ENCODE data around the gene EFHC1. TPM values are rescaled to one million over a fixed set of nuclear protein-coding genes. Genes with fewer than 3 reads are reported as not detected.

The EFHC1 gene
- total RNA-seq, 1 donor from 2014 or later, result 25.6 TPM

DNA sequence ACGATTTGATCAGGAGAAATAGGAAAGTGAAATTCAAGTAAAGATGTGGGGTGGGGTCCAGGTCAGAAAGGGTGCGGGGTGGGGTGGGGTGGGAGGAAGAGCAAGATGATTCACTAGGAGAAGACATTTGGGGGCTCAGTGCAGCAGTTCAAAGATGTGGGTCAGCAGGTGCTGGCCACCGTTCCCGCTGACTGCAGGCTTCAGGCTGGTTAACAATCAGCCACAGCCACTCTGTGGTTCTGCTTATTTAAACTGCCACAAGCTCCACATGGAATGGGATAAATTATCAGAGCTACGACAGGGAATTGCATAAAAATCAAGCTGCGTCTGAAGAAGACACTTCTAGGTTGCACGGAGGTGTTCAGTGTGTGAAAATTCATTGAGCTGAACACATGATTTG, 107.3 kb downstream of the EFHC1 start:
- no peak for FAIRE-seq
- Histone ChIP-seq H3K9ac (ENCODE audit: low read length) (no peak overlapping the region), H3K4me3 (ENCODE audit: insufficient read depth, low read depth, low read length) (no peak overlapping the region), H2AFZ (ENCODE audit: low read depth, low read length) (no peak overlapping the region), H3K27ac (ENCODE audit: low read depth, low read length) (no peak overlapping the region), H3K36me3 (ENCODE audit: insufficient read depth, low read length) (peaks cover 18% of the 10 kb centered on the region), H3K4me1 (ENCODE audit: insufficient read depth, low read length) (peaks cover 31% of the 10 kb centered on the region), H4K20me1 (ENCODE audit: insufficient read depth, low read length) (no peaks in the 10 kb centered on the region), H3K27me3 (ENCODE audit: insufficient read depth, low read length) (no peaks in the 10 kb centered on the region), H3K9me3 (ENCODE audit: insufficient read depth, low read depth, low read length) (no peaks in the 10 kb centered on the region), H3K79me2 (ENCODE audit: insufficient read depth, low read length) (peaks cover 79% of the 10 kb centered on the region), H3K4me2 (ENCODE audit: low read length) (no peak overlapping the region)
- no peaks in the 10 kb centered on the region for H3K36me3 Mint-ChIP-seq (ENCODE audit: low read depth, unreplicated experiment)
- peak overlapping the region; percentile 53 for H3K27ac Mint-ChIP-seq (ENCODE audit: unreplicated experiment)
- peaks cover 38% of the 10 kb centered on the region for H3K4me1 Mint-ChIP-seq (ENCODE audit: low read depth, unreplicated experiment)
- no peak overlapping the region for H3K4me3 Mint-ChIP-seq (ENCODE audit: unreplicated experiment)
- TF ChIP-seq EZH2 (IDR thresholded peaks at IDR 0.05; ENCODE audit: insufficient read depth, low read length), result no peak
- TF ChIP-seq, protein P1, sequence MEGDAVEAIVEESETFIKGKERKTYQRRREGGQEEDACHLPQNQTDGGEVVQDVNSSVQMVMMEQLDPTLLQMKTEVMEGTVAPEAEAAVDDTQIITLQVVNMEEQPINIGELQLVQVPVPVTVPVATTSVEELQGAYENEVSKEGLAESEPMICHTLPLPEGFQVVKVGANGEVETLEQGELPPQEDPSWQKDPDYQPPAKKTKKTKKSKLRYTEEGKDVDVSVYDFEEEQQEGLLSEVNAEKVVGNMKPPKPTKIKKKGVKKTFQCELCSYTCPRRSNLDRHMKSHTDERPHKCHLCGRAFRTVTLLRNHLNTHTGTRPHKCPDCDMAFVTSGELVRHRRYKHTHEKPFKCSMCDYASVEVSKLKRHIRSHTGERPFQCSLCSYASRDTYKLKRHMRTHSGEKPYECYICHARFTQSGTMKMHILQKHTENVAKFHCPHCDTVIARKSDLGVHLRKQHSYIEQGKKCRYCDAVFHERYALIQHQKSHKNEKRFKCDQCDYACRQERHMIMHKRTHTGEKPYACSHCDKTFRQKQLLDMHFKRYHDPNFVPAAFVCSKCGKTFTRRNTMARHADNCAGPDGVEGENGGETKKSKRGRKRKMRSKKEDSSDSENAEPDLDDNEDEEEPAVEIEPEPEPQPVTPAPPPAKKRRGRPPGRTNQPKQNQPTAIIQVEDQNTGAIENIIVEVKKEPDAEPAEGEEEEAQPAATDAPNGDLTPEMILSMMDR (IDR thresholded peaks at IDR 0.05; ENCODE audit: insufficient read depth, low read depth, low read length), result no peak
- no peak for DNase-seq (ENCODE audit: low read depth)
- no peaks in the 10 kb centered on the region for H3K27me3 Mint-ChIP-seq (ENCODE audit: low read depth, unreplicated experiment)
- H3K9me3 Mint-ChIP-seq (ENCODE audit: unreplicated experiment), result peaks cover 2% of the 10 kb centered on the region

DNA sequence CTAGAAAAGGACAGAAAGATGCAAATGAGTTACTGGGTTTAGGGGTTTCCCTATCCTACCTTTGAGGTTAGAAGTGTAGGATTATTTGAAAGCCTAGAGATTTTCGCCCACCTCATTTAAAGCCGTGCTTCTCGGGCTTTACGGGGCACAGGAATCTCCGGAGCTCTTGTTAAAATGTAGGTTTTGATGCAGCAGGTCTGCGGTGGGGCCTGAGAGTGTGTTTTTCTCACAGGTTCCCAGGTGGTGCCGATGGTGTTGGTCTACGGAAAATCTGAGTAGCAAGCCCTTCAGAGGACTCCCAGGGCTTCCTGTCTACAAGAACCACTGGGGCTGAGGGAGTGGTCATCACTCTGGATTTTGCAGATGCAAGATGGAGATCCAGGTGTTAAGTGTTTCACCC, 109.2 kb downstream of the EFHC1 start:
- peaks cover 6% of the 10 kb centered on the region for H3K36me3 Mint-ChIP-seq (ENCODE audit: low read depth, unreplicated experiment)
- Histone ChIP-seq H3K4me1 (ENCODE audit: insufficient read depth, low read length) (peaks cover 22% of the 10 kb centered on the region), H3K4me3 (ENCODE audit: insufficient read depth, low read depth, low read length) (no peak overlapping the region), H3K27ac (ENCODE audit: low read depth, low read length) (no peak overlapping the region), H3K79me2 (ENCODE audit: insufficient read depth, low read length) (peaks cover 79% of the 10 kb centered on the region), H4K20me1 (ENCODE audit: insufficient read depth, low read length) (no peaks in the 10 kb centered on the region), H3K36me3 (ENCODE audit: insufficient read depth, low read length) (peaks cover 22% of the 10 kb centered on the region), H3K4me2 (ENCODE audit: low read length) (no peak overlapping the region), H2AFZ (ENCODE audit: low read depth, low read length) (no peak overlapping the region), H3K9me3 (ENCODE audit: insufficient read depth, low read depth, low read length) (no peaks in the 10 kb centered on the region), H3K27me3 (ENCODE audit: insufficient read depth, low read length) (no peaks in the 10 kb centered on the region), H3K9ac (ENCODE audit: low read length) (no peak overlapping the region)
- FAIRE-seq, result no peak
- peaks cover 2% of the 10 kb centered on the region for H3K9me3 Mint-ChIP-seq (ENCODE audit: unreplicated experiment)
- H3K4me1 Mint-ChIP-seq (ENCODE audit: low read depth, unreplicated experiment), result peaks cover 27% of the 10 kb centered on the region
- no peak for DNase-seq (ENCODE audit: low read depth)
- TF ChIP-seq, protein P1 (IDR thresholded peaks at IDR 0.05; ENCODE audit: insufficient read depth, low read depth, low read length), result no peak
- TF ChIP-seq EZH2 (IDR thresholded peaks at IDR 0.05; ENCODE audit: insufficient read depth, low read length), result no peak
- no peak overlapping the region for H3K27ac Mint-ChIP-seq (ENCODE audit: unreplicated experiment)
- no peak overlapping the region for H3K4me3 Mint-ChIP-seq (ENCODE audit: unreplicated experiment)
- no peaks in the 10 kb centered on the region for H3K27me3 Mint-ChIP-seq (ENCODE audit: low read depth, unreplicated experiment)

DNA sequence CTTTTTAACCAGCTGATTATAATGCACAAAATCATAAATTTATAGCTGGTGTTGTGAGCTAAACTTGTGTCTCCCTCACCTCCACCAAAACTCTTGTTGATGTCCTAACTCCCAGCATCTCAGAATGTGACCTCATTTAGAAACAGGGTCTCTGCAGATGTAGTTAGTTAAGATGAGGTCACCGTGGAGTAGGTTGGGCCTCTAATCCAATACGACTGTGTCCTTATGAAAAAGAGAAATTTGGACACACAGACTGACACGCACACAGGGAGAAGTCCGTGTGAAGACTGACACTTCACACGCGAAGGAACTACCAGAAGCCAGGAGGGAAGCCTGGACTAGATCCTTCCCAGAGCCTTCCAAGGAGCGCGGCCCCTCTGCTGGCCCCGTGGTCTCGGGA, 110.2 kb downstream of the EFHC1 start:
- no peaks in the 10 kb centered on the region for H3K27me3 Mint-ChIP-seq (ENCODE audit: low read depth, unreplicated experiment)
- Histone ChIP-seq H3K27me3 (ENCODE audit: insufficient read depth, low read length) (no peaks in the 10 kb centered on the region), H2AFZ (ENCODE audit: low read depth, low read length) (no peak overlapping the region), H3K27ac (ENCODE audit: low read depth, low read length) (no peak overlapping the region), H3K36me3 (ENCODE audit: insufficient read depth, low read length) (peaks cover 31% of the 10 kb centered on the region), H3K79me2 (ENCODE audit: insufficient read depth, low read length) (peaks cover 78% of the 10 kb centered on the region), H3K4me2 (ENCODE audit: low read length) (no peak overlapping the region), H4K20me1 (ENCODE audit: insufficient read depth, low read length) (no peaks in the 10 kb centered on the region), H3K4me3 (ENCODE audit: insufficient read depth, low read depth, low read length) (no peak overlapping the region), H3K9ac (ENCODE audit: low read length) (no peak overlapping the region), H3K4me1 (ENCODE audit: insufficient read depth, low read length) (peaks cover 22% of the 10 kb centered on the region), H3K9me3 (ENCODE audit: insufficient read depth, low read depth, low read length) (no peaks in the 10 kb centered on the region)
- FAIRE-seq, result no peak
- H3K4me3 Mint-ChIP-seq (ENCODE audit: unreplicated experiment), result no peak overlapping the region
- no peak overlapping the region for H3K27ac Mint-ChIP-seq (ENCODE audit: unreplicated experiment)
- peaks cover 2% of the 10 kb centered on the region for H3K9me3 Mint-ChIP-seq (ENCODE audit: unreplicated experiment)
- TF ChIP-seq, protein P1 (IDR thresholded peaks at IDR 0.05; ENCODE audit: insufficient read depth, low read depth, low read length), result no peak
- no peak for TF ChIP-seq EZH2 (IDR thresholded peaks at IDR 0.05; ENCODE audit: insufficient read depth, low read length)
- H3K4me1 Mint-ChIP-seq (ENCODE audit: low read depth, unreplicated experiment), result peaks cover 29% of the 10 kb centered on the region
- no peak for DNase-seq (ENCODE audit: low read depth)
- H3K36me3 Mint-ChIP-seq (ENCODE audit: low read depth, unreplicated experiment), result peaks cover 15% of the 10 kb centered on the region

All from astrocyte (in vitro differentiated cells and primary cell).